Measurements from ENCODE around the gene MGST2.

- TF ChIP-seq POLR2AphosphoS5 (IDR thresholded peaks at IDR 0.05; ENCODE audit: borderline replicate concordance, low read depth, low read length) (no peak), EZH2 (IDR thresholded peaks at IDR 0.05) (no peak), FOXP2 (optimal IDR thresholded peaks at IDR 0.05; ENCODE audit: control extremely low read depth, extremely low read length, insufficient read depth) (no peak)
Observed at GRCh38 chr4:139712882-139713281, 47.3 kb downstream of the MGST2 start.
